ENCODE measurements around the gene KCNQ2. TPM values are rescaled to one million over a fixed set of nuclear protein-coding genes. Genes with fewer than 3 reads are reported as not detected.
A peak's percentile ranks its signal among the peaks of the same experiment; 100 is the strongest.

KCNQ2 gene
- total RNA-seq, 2 donors from 2014 or later, result 0.33 TPM; not detected in 1

GRCh38 chr20:63362436-63363009 lies 109.9 kb downstream of the KCNQ2 start:
- Mint-ChIP-seq H3K36me3 (no peaks in the 10 kb centered on the region), H3K9me3 (no peaks in the 10 kb centered on the region), H3K27ac (no peak overlapping the region)
- no peak for ATAC-seq
- no peak for DNase-seq (ENCODE audit: low spot score in 2 of 2)

GRCh38 chr20:63361519-63362435 lies 110.7 kb downstream of the KCNQ2 start:
- H3K36me3 Mint-ChIP-seq, result no peaks in the 10 kb centered on the region
- DNase-seq (ENCODE audit: low spot score in 2 of 2) (no peak), ATAC-seq (peak in 1 of 2 donors; percentile 66)
- H3K27ac Mint-ChIP-seq, result no peak overlapping the region
- H3K9me3 Mint-ChIP-seq, result no peaks in the 10 kb centered on the region

- Mint-ChIP-seq H3K27ac (no peak within 1 kb of the TSS), H3K9me3 (no peaks in the 10 kb centered on the region), H3K36me3 (no peaks in the 10 kb centered on the region)
- ATAC-seq (peak in 1 of 2 donors; percentile 14), DNase-seq (ENCODE audit: low spot score in 2 of 2) (no peak)
Measured at GRCh38 chr20:63360850-63361518, 111.5 kb downstream of the KCNQ2 start, which contains the start of gene CHRNA4. CHRNA4 (minus strand) TSS chr20:63361349; CDS start chr20:63361165, 184 bp downstream.

GRCh38 chr20:63359937-63360849 lies 112.3 kb downstream of the KCNQ2 start:
- H3K9me3 Mint-ChIP-seq, result no peaks in the 10 kb centered on the region
- no peak for DNase-seq (ENCODE audit: low spot score in 2 of 2)
- H3K36me3 Mint-ChIP-seq, result no peaks in the 10 kb centered on the region
- H3K27ac Mint-ChIP-seq, result no peak overlapping the region
- no peak for ATAC-seq

GRCh38 chr20:63359164-63359934 lies 113.1 kb downstream of the KCNQ2 start:
- DNase-seq (ENCODE audit: low spot score in 2 of 2), result no peak
- Mint-ChIP-seq H3K36me3 (no peaks in the 10 kb centered on the region), H3K9me3 (no peaks in the 10 kb centered on the region), H3K27ac (no peak overlapping the region)
- no peak for ATAC-seq

GRCh38 chr20:63357921-63358905 lies 114.2 kb downstream of the KCNQ2 start:
- Mint-ChIP-seq H3K9me3 (no peaks in the 10 kb centered on the region), H3K36me3 (no peaks in the 10 kb centered on the region), H3K27ac (no peak overlapping the region)
- no peak for DNase-seq (ENCODE audit: low spot score in 2 of 2)
- no peak for ATAC-seq

GRCh38 chr20:63356931-63357879 lies 115.2 kb downstream of the KCNQ2 start:
- Mint-ChIP-seq H3K9me3 (no peaks in the 10 kb centered on the region), H3K27ac (no peak overlapping the region), H3K36me3 (no peaks in the 10 kb centered on the region)
- DNase-seq (ENCODE audit: low spot score in 2 of 2), result no peak
- no peak for ATAC-seq

- DNase-seq (ENCODE audit: low spot score in 2 of 2) (no peak), ATAC-seq (no peak)
- H3K27ac Mint-ChIP-seq, result no peak overlapping the region
- H3K36me3 Mint-ChIP-seq, result no peaks in the 10 kb centered on the region
- no peaks in the 10 kb centered on the region for H3K9me3 Mint-ChIP-seq
Measured at GRCh38 chr20:63356511-63356910, 115.9 kb downstream of the KCNQ2 start.

GRCh38 chr20:63355781-63356295 lies 116.6 kb downstream of the KCNQ2 start:
- no peak for DNase-seq (ENCODE audit: low spot score in 2 of 2)
- no peak for ATAC-seq
- peaks cover 0 to 4% of the 10 kb centered on the region in 2 donors for H3K9me3 Mint-ChIP-seq
- no peaks in the 10 kb centered on the region for H3K36me3 Mint-ChIP-seq
- no peak overlapping the region for H3K27ac Mint-ChIP-seq

GRCh38 chr20:63354636-63355350 lies 117.7 kb downstream of the KCNQ2 start:
- ATAC-seq (no peak), DNase-seq (ENCODE audit: low spot score in 2 of 2) (no peak)
- H3K9me3 Mint-ChIP-seq, result peaks cover 4 to 10% of the 10 kb centered on the region in 2 donors
- H3K27ac Mint-ChIP-seq, result peak overlapping the region in 1 of 2 donors; percentile 33
- H3K36me3 Mint-ChIP-seq, result no peaks in the 10 kb centered on the region

GRCh38 chr20:63352811-63353221 lies 119.6 kb downstream of the KCNQ2 start:
- DNase-seq (ENCODE audit: low spot score in 2 of 2) (no peak), ATAC-seq (no peak)
- no peak overlapping the region for H3K27ac Mint-ChIP-seq
- H3K36me3 Mint-ChIP-seq, result no peaks in the 10 kb centered on the region
- H3K9me3 Mint-ChIP-seq, result peaks cover 4 to 10% of the 10 kb centered on the region in 2 donors

- no peaks in the 10 kb centered on the region for H3K36me3 Mint-ChIP-seq
- no peak for DNase-seq (ENCODE audit: low spot score in 2 of 2)
- H3K9me3 Mint-ChIP-seq, result peaks cover 4 to 10% of the 10 kb centered on the region in 2 donors
- H3K27ac Mint-ChIP-seq, result no peak overlapping the region
- no peak for ATAC-seq
Measured at GRCh38 chr20:63351811-63352591, 120.5 kb downstream of the KCNQ2 start.

Data from activated naive CD4-positive, alpha-beta T cell treated with anti-CD3 and anti-CD28 coated beads, Interleukin-2, amount 50 U/mL, for 72 hours (primary cell).